ENCODE data around the gene IFITM2. TPM values are rescaled to one million over a fixed set of nuclear protein-coding genes. Genes with fewer than 3 reads are reported as not detected.

IFITM2 gene
- total and polyA plus RNA-seq, 8 donors, result 8.8 to 394 (median 37.8) TPM

DNA sequence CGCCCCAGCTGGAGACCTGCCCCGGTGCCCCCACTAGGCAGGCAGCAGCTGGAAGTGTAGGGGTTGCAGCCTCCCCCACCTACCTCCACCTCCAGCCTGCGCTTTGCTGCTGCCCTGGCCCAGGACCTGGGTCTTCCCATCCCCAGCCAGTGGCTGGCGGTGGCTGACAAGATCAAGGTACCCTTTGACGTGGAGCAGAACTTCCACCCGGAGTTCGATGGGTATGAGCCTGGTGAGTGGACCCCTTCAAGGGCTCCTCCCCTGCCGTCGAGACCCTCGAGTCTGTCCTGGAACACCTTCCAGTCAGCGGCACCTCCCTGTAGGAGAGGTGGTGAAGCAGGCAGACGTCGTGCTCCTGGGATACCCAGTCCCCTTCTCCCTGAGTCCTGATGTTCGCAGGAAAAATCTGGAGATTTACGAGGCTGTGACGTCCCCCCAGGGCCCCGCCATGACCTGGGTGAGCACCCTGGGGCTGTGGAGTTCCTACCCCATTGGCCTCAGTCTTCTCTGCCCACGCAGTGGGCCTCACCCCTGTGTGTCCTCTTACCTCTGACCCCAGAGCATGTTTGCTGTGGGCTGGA, 14.3 kb upstream of the IFITM2 start:
- H3K4me1 ChIP-seq, result peaks cover 0 to 33% (median 28%) of the 10 kb centered on the region in 4 donors
- no peak for DNase-seq
- H3K4me3 ChIP-seq, result no peak overlapping the region
- WGBS, 5 donors, result 87 to 93% (median 91%) methylated on average over 17 to 18 of the region's 18 CpGs
- no peak for TF ChIP-seq POLR2AphosphoS5 (IDR thresholded peaks at IDR 0.05)
- no peak for TF ChIP-seq EP300 (IDR thresholded peaks at IDR 0.05)
- TF ChIP-seq, protein P1, sequence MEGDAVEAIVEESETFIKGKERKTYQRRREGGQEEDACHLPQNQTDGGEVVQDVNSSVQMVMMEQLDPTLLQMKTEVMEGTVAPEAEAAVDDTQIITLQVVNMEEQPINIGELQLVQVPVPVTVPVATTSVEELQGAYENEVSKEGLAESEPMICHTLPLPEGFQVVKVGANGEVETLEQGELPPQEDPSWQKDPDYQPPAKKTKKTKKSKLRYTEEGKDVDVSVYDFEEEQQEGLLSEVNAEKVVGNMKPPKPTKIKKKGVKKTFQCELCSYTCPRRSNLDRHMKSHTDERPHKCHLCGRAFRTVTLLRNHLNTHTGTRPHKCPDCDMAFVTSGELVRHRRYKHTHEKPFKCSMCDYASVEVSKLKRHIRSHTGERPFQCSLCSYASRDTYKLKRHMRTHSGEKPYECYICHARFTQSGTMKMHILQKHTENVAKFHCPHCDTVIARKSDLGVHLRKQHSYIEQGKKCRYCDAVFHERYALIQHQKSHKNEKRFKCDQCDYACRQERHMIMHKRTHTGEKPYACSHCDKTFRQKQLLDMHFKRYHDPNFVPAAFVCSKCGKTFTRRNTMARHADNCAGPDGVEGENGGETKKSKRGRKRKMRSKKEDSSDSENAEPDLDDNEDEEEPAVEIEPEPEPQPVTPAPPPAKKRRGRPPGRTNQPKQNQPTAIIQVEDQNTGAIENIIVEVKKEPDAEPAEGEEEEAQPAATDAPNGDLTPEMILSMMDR (IDR thresholded peaks at IDR 0.05), result no peak
- TF ChIP-seq POLR2A (IDR thresholded peaks at IDR 0.05), result no peak
- H3K27ac ChIP-seq, result no peak overlapping the region
- peaks cover 0 to 42% (median 33%) of the 10 kb centered on the region in 4 donors for H3K36me3 ChIP-seq
- intact Hi-C loops (cut with DNase I; ENCODE audit: low total_unique reads), result no loop called here
- no peaks in the 10 kb centered on the region for H3K9me3 ChIP-seq
- H3K27me3 ChIP-seq, result peaks cover 0 to 23% (median 8%) of the 10 kb centered on the region in 3 donors

DNA sequence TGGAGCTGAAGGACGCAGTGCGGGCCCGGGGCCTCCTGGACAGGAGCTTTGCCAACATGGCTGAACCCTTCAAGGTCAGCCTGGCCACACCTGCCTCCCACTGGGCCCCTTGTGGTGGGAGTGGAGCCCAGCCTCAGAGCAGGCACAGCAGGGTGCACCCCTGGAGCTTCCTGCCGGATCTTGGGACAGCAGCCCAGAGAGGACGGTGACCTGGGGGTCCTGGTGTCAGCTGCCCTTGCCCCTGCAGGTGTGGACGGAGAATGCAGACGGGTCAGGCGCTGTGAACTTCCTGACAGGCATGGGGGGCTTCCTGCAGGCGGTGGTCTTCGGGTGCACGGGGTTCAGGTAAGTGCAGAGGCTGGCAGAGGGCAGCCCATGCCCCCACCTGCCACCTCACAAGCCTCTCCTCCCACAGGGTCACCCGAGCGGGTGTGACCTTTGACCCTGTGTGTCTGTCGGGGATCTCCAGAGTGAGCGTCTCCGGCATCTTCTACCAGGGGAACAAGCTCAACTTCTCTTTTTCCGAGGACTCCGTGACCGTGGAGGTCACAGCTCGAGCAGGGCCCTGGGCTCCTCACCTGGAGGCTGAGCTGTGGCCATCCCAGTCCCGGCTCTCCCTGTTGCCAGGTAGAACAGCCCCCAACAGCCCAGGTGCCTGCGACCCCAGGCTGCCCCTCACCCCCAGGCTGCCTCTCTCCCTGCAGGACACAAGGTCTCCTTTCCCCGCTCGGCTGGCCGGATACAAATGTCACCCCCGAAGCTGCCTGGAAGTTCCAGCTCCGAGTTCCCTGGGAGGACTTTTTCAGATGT, 13.6 kb upstream of the IFITM2 start:
- WGBS, 5 donors, result 85 to 91% (median 89%) methylated on average over 9 to 27 of the region's 27 CpGs
- Histone ChIP-seq H3K27me3 (peaks cover 4 to 30% (median 15%) of the 10 kb centered on the region in 3 donors), H3K27ac (no peak overlapping the region), H3K36me3 (peaks cover 0 to 42% (median 33%) of the 10 kb centered on the region in 4 donors), H3K4me3 (no peak overlapping the region), H3K9me3 (no peaks in the 10 kb centered on the region), H3K4me1 (peaks cover 0 to 28% (median 25%) of the 10 kb centered on the region in 4 donors)
- TF ChIP-seq, protein P1 (IDR thresholded peaks at IDR 0.05), result no peak
- TF ChIP-seq POLR2AphosphoS5 (IDR thresholded peaks at IDR 0.05) (no peak), EP300 (IDR thresholded peaks at IDR 0.05) (no peak), POLR2A (IDR thresholded peaks at IDR 0.05) (no peak)
- intact Hi-C loops (cut with DNase I; ENCODE audit: low total_unique reads), result no loop called here
- no peak for DNase-seq

DNA sequence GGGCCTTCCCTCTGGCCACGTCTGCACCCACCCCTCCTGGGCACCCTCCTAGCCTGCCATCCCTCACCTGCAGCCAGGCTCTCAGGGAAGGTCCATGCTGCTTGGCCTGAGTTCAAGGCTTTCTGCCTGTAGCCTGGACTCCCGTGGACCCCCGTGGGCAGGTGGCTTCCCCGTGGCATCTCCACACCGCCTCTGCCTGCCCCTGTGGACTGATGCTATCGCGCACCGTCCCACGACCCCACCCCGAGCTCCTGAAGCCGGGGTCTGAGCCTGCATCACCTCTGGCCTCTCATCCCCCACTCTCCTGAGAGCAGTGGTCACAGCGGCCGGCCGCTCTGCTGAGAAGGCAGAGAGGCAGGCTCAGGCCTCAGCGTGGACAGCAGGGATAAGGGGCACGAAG, 12.8 kb upstream of the IFITM2 start:
- no peak for DNase-seq
- Histone ChIP-seq H3K4me1 (peaks cover 0 to 24% (median 17%) of the 10 kb centered on the region in 4 donors), H3K27ac (no peak overlapping the region), H3K36me3 (peaks cover 0 to 42% (median 33%) of the 10 kb centered on the region in 4 donors), H3K9me3 (no peaks in the 10 kb centered on the region), H3K27me3 (peaks cover 9 to 37% (median 22%) of the 10 kb centered on the region in 3 donors), H3K4me3 (no peak overlapping the region)
- no peak for TF ChIP-seq POLR2AphosphoS5 (IDR thresholded peaks at IDR 0.05)
- TF ChIP-seq, protein P1 (IDR thresholded peaks at IDR 0.05), result no peak
- TF ChIP-seq EP300 (IDR thresholded peaks at IDR 0.05), result no peak
- TF ChIP-seq POLR2A (IDR thresholded peaks at IDR 0.05), result no peak
- intact Hi-C loops (cut with DNase I; ENCODE audit: low total_unique reads), result no loop called here
- 91 to 92% (median 91%) methylated on average over 16 of the region's 16 CpGs; no CpG with 5 or more reads in 1 of the 5 donors for WGBS, 5 donors

DNA sequence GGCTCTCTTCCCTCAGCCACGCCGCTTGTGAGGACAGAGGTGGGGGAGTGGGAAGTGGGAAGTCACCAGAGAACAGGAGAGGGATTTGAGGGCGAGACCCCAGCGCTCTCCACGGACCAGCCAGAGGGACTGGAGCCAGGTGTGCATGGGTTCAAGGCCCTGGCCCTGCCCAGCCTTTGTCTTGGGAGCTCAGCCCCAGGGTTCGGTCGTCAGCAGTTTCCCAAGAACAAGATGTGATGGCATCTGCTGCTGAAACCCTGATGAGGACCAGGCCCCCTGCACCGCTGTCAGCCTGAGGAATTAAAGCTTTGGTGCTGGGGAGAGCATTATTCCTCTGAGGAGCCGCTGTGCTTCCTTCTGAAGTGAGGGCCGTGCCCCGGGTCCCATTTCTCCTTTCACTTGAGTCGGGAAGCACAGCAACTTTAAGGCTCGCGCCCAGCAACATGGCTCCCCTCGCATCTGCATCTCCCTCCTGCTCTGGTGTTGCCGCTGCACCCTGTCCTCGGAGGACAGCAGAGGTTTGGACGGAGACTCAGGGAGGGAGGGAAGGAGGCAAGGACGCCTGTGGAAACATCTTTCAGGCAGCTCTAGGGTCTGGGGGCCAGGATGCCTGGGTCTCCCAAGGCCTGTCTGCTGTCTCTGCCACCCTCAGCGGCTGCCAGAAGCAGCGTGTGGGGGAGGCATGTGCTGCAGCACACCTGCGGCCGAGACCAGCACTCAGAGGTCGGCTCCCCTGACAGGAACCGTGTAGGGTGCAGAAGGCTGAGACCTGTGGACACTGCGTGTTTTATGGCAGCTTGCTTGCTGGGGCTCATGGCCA, 12.1 kb upstream of the IFITM2 start:
- H3K27me3 ChIP-seq, result peaks cover 12 to 45% (median 30%) of the 10 kb centered on the region in 3 donors
- 77 to 85% (median 83%) methylated on average over 23 to 26 of the region's 26 CpGs for WGBS, 5 donors

More for the DNA sequence above, 12.1 kb upstream of the IFITM2 start:
- no peak overlapping the region for H3K27ac ChIP-seq
- H3K36me3 ChIP-seq, result peaks cover 0 to 42% (median 33%) of the 10 kb centered on the region in 4 donors
- no peak for DNase-seq
- H3K9me3 ChIP-seq, result no peaks in the 10 kb centered on the region
- H3K4me1 ChIP-seq, result peaks cover 0 to 23% (median 9%) of the 10 kb centered on the region in 4 donors
- intact Hi-C loops (cut with DNase I; ENCODE audit: low total_unique reads), result no loop called here
- TF ChIP-seq EP300 (IDR thresholded peaks at IDR 0.05), result no peak
- TF ChIP-seq, protein P1 (IDR thresholded peaks at IDR 0.05), result no peak
- no peak overlapping the region for H3K4me3 ChIP-seq

Measured in stomach (tissue), 9 donors.